Nephron progenitor cell (in vitro differentiated cells): ENCODE results near the gene HEATR5A.
"Not testable (repeated sequence)": the region's sequence is repeated elsewhere in the genome, so short reads cannot be mapped to it uniquely, and the experiment has no call there.

Source experiments
- DNase-seq: peaks from one replicate; pipeline ENCODE4 v3.0.0; 2021
- H3K27ac Mint-ChIP-seq: 2 replicates; pipeline ENCODE4 v1.8.0; 2021; ENCODE audit warnings: mild to moderate bottlenecking, moderate library complexity, mixed read lengths
- H3K27me3 Mint-ChIP-seq: 2 replicates; pipeline ENCODE4 v1.8.0; 2021; ENCODE audit warnings: mild to moderate bottlenecking, low read depth, mixed read lengths; ENCODE audit not compliant: poor library complexity
- H3K36me3 Mint-ChIP-seq: 2 replicates; pipeline ENCODE4 v1.8.0; 2021; ENCODE audit warnings: low read depth, mixed read lengths
- H3K4me1 Mint-ChIP-seq: 2 replicates; pipeline ENCODE4 v1.8.0; 2021; ENCODE audit warnings: mixed read lengths
- H3K4me3 Mint-ChIP-seq: 2 replicates; pipeline ENCODE4 v1.8.0; 2021; ENCODE audit warnings: mild to moderate bottlenecking, moderate library complexity, mixed read lengths
- H3K9me3 Mint-ChIP-seq: 2 replicates; pipeline ENCODE4 v1.8.0; 2021; ENCODE audit warnings: mild to moderate bottlenecking, moderate library complexity, mixed read lengths
- CTCF ChIP-seq: fragments of 200-600 bp; sonication (generic); IDR thresholded peaks from 2 replicates; pipeline ENCODE4 v1.5.0; 2021; ENCODE audit warnings: antibody characterized with exemption

The HEATR5A gene

GRCh38 chr14:31441273-31442111 is 21.1 kb upstream of the HEATR5A start:
- Mint-ChIP-seq H3K4me1 (no peaks in the 10 kb centered on the region), H3K4me3 (no peak overlapping the region), H3K27me3 (no peaks in the 10 kb centered on the region), H3K36me3 (peaks cover 46% of the 10 kb centered on the region), H3K9me3 (peaks cover 24% of the 10 kb centered on the region), H3K27ac (no peak overlapping the region)
- no peak for DNase-seq
- TF ChIP-seq CTCF, result no peak

- TF ChIP-seq CTCF, result no peak
- H3K27ac Mint-ChIP-seq, result no peak overlapping the region
Measured at GRCh38 chr14:31440280-31440679, 19.9 kb upstream of the HEATR5A start.

DNA sequence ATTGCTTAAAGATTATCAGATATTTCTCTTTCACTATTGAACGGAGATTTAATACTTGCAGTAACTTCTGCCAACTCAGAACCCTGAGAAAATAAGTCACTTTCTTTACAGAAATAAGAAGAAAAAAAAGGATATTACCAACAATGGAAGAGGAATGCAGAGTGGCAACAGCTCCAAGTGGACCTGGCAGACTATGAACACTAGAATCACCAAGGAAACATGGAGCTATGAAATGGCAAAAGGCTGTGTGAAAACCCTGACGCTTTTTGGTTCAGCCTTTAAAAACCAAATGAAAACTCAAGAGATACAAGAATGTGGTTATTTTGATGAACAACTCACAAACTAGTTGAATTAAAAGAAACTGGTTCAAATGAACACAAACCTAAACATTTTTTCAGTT is 19.2 kb upstream of the HEATR5A start:
- no peak overlapping the region for H3K4me3 Mint-ChIP-seq
- H3K4me1 Mint-ChIP-seq, result no peaks in the 10 kb centered on the region
- H3K36me3 Mint-ChIP-seq, result peaks cover 41% of the 10 kb centered on the region
- TF ChIP-seq CTCF, result no peak
- no peak for DNase-seq
- H3K27ac Mint-ChIP-seq, result no peak overlapping the region
- peaks cover 29% of the 10 kb centered on the region for H3K9me3 Mint-ChIP-seq
- H3K27me3 Mint-ChIP-seq, result no peaks in the 10 kb centered on the region

More at GRCh38 chr14:31440280-31440679, 19.9 kb upstream of the HEATR5A start:
- Mint-ChIP-seq H3K27me3 (no peaks in the 10 kb centered on the region), H3K36me3 (peaks cover 41% of the 10 kb centered on the region), H3K4me3 (no peak overlapping the region), H3K4me1 (no peaks in the 10 kb centered on the region), H3K9me3 (peaks cover 29% of the 10 kb centered on the region)
- DNase-seq, result no peak

DNA sequence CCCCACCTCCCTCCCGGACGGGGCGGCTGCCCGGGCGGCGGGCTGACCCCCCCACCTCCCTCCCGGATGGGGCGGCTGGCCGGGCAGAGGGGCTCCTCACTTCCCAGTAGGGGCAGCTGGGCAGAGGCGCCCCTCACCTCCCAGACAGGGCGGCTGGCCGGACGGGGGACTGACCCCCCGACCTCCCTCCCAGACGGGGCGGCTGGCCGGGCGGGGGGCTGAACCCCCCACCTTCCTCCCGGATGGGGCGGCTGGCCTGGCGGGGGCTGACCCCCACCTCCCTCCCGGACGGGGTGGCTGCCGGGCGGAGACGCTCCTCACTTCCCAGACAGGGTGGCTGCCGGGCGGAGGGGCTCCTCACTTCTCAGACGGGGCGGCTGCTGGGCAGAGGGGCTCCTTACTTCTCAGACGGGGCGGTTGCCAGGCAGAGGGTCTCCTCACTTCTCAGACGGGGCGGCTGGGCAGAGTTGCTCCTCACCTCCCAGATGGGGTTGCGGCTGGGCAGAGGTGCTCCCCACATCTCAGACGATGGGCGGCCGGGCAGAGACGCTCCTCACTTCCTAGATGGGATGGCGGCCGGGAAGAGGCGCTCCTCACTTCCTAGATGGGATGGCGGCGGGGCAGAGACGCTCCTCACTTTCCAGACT is 16.8 kb upstream of the HEATR5A start:
- Mint-ChIP-seq H3K36me3 (peaks cover 43% of the 10 kb centered on the region), H3K9me3 (peaks cover 36% of the 10 kb centered on the region)
- H3K4me3 Mint-ChIP-seq, H3K27me3 Mint-ChIP-seq, H3K27ac Mint-ChIP-seq, DNase-seq, H3K4me1 Mint-ChIP-seq: not testable (repeated sequence)

- peaks cover 51% of the 10 kb centered on the region for H3K9me3 Mint-ChIP-seq
- H3K36me3 Mint-ChIP-seq, result peaks cover 51% of the 10 kb centered on the region
- DNase-seq, result no peak
- H3K4me1 Mint-ChIP-seq, result no peaks in the 10 kb centered on the region
- H3K4me3 Mint-ChIP-seq, result no peak overlapping the region
- no peaks in the 10 kb centered on the region for H3K27me3 Mint-ChIP-seq
- no peak overlapping the region for H3K27ac Mint-ChIP-seq
- no peak for TF ChIP-seq CTCF
Measured at GRCh38 chr14:31435276-31435675, 14.9 kb upstream of the HEATR5A start.

GRCh38 chr14:31430634-31431264 is 10.4 kb upstream of the HEATR5A start:
- peaks cover 25% of the 10 kb centered on the region for H3K9me3 Mint-ChIP-seq
- DNase-seq, result no peak
- H3K27me3 Mint-ChIP-seq, result peaks cover 2% of the 10 kb centered on the region
- H3K36me3 Mint-ChIP-seq, result peaks cover 19% of the 10 kb centered on the region
- no peak for TF ChIP-seq CTCF
- no peak overlapping the region for H3K27ac Mint-ChIP-seq
- H3K4me3 Mint-ChIP-seq, result no peak overlapping the region
- H3K4me1 Mint-ChIP-seq, result no peaks in the 10 kb centered on the region
